HG03039 (cell line): Measurements from ENCODE around the gene PRELP.
"Not testable (repeated sequence)": the region's sequence is repeated elsewhere in the genome, so short reads cannot be mapped to it uniquely, and the experiment has no call there.

Experiments
- ATAC-seq: cut with Tn5 transposase; IDR thresholded peaks from one replicate; pipeline ENCODE4 v1.9.1; 2021; ENCODE audit warnings: mild to moderate bottlenecking, moderate library complexity; ENCODE audit not compliant: unreplicated experiment

Gene PRELP

DNA sequence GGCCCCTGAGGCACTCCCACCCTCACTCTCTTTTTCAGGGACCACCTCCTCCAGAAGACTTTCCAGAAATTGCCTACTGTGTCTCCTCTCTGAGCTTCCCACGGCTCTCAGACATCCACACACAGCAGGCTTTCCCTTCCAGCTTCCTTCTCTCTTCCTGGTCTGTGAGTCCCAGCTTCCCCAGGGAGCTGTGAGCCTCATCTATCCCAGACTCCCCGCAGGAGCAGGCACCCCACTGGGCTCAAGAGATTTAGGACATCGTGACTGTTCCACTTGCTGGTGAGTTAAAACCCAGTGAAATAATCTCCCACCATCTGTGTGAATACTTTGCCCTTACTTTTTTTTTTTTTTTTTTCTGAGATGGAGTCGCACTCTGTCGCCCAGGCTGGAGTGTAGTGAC is 22.0 kb upstream of the PRELP start:
- ATAC-seq: no peak

DNA sequence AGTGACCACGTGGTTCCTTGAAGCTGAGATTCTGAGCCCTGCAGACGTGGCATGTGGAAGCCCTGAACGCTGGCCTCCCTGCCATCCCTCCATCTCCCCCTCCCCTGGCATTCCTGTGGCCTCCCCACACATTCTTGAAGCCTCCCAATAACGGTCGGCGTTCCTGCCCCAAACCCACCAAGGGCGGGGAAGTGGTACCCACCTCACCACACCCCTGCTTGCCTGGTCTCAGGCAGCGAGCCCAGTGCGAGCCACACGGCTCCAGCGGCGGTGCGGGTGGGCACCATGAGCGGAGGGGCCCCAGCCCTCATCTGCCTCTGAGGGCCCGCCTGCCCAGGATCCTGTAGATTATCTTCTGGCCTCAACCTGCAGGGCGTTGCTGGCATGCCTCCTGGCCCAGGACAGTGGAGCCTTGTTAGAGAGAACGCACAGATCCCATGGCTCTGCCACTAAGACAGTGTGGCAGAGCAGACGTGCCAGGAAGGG is 20.6 kb upstream of the PRELP start:
- no peak for ATAC-seq

- ATAC-seq: no peak
Observed at GRCh38 chr1:203455706-203456105, 19.9 kb upstream of the PRELP start.

DNA sequence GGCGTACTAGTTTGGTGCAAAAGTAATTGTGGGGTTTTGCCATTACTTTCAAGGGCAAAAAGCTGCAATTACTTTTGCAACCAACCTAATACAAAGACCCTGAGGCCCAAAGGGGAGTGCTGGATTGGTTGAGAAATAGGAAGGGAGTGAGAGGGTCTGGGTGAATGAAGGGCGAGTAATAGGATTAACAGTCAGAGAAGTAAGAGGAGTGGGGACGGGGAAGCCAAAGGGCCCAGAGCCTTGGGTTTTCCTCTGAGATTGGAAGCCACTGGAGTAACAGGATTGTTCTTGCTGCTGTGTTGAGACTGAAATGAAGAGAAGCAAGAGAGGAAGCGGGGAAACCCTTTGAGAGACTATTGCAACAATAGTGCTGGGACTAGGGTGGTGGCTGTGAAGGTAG is 19.0 kb upstream of the PRELP start:
- ATAC-seq: no peak

GRCh38 chr1:203458078-203458477 is 17.5 kb upstream of the PRELP start:
- ATAC-seq: no peak

GRCh38 chr1:203459671-203460201 is 15.9 kb upstream of the PRELP start:
- no peak for ATAC-seq

DNA sequence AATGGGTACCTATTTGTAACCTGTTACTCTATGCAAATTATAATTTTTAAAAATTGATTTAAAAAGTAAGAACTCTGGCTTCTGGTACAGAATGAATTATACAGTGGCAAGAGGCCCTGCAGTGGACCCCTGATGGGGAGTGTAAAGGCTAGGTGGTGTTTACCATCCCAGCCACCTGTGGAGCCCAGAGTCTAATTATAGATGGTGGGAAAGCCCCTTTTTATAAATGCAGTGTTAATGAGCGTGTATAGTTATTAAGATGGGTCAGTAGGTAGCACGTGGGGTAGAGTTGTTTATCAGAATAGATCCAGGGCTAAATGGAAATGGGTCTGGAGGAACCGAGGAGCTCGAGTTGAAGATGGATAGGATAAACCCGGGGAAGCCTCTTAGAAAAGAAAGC is 13.9 kb upstream of the PRELP start:
- no peak for ATAC-seq

DNA sequence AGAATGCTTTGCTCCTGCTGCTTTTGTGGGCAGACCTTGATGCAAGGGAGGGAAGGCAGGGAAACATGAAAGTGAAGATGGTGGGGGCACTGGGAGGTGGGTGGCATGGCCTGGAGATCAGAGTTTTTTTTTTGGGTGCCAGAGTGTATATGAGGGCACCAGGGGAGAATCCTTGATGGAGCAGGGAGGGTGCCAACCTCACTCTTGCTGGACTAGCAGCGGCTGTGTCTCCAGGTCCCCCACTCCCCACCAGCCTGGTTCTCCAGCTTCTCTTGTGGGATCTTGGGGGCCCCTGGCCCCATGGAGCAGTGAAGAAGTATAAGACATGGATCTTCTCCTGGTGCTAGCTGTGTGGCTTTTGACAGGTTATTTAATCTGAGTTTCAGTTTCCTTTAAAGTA is 13.5 kb upstream of the PRELP start:
- ATAC-seq: no peak

- no peak for ATAC-seq
Observed at GRCh38 chr1:203462878-203463277, 12.7 kb upstream of the PRELP start.

DNA sequence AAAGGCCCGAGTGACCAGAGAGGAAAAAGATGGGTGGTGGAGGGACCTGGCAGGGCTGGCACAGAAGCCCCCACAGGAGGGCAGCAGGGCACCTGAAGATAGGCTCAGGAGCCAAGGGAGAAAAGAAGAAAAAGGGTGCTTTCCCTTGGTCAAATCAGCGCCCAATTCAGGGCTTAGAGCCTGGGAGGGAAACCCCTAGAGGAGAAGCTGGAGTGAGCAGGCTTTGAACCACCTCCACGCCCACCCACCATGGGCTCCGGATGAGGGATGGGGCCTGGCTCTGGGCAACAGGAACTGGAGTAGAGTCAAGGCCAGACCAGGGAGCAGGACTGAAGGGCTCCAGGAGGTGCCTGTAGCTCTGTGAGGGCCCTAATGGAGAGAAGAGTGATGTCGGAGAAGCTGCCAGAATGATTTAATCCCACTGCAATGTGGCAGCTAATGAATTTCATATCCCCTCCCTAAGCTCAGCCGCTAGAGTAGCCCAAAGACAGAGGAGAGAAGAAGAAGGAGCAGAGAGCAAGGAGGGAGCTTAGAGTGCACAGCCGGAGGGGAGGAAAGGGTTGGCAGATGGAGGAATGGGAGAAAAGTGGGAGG is 12.0 kb upstream of the PRELP start:
- no peak for ATAC-seq

GRCh38 chr1:203464226-203464625 is 11.4 kb upstream of the PRELP start:
- no peak for ATAC-seq

GRCh38 chr1:203464743-203465142 is 10.9 kb upstream of the PRELP start:
- ATAC-seq: no peak

DNA sequence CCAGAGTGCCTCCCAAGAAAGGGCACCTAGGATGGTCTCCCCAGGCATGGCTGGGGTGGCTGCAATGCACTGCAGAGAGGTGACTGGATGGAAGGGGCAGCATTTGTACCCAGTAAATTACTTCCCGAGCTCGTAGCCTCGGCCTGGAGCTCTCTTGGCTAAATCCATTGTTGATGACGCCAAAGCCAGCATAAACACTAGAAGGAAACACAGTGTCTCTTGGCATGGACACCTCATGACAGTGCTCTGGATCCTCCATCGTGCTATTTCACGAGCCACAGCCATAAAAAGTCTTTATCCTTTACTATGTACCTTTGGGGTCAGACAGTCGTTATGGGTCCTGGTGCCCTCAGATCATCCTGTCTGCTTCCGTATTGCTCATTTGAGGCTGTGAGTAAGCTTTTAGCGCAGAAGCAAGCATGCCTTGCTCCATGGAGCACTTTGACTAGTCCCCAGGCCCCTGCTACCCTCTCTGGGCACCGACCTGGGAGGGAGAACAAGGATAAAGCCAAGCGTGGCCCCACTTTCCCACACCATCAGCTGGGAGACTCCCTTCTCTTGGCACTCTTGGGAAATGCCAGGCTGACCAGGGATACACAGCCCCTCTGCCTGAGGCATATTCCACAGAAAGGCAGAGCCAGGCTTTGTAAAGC is 10.3 kb upstream of the PRELP start:
- no peak for ATAC-seq

DNA sequence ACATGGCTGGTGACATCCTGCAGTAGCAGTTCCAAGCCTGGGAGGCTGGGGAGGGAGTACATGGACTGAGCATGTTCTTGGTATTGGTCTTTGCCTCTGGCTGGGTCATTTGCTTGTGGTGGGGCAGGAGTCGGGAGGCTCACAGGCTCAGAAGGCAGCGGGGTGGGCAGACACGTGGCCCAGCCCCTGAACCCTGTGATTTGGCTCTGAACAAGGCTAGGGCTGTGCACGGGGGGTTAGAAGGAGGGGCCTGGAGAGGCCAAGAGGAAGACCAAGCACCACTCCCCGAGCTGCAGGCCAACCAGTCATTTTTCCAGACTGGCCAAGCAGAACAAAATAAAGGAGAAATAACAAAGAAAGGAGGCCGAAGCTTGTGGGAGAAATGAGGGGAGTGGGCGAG is 9.7 kb upstream of the PRELP start:
- ATAC-seq: no peak

- not testable (repeated sequence) for ATAC-seq
Observed at GRCh38 chr1:203466906-203467549, 8.6 kb upstream of the PRELP start.

DNA sequence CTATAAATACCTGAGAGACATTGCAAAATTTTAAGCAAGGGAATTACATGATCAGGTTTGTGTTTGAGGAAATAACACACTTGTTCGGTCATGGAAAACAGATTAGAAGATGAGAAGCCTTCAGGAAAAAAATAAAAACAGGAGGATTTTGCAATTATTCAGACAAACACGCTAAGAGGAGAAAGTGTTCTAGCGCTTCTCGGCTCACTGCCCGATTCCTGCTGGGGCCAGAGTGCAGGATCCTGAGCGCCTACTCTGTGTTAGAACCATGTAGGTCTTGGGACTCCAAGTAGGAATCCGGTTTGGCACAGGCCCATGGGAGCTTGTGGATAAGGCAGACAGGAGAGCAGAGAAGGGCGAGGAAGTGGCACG is 8.1 kb upstream of the PRELP start:
- ATAC-seq: no peak

DNA sequence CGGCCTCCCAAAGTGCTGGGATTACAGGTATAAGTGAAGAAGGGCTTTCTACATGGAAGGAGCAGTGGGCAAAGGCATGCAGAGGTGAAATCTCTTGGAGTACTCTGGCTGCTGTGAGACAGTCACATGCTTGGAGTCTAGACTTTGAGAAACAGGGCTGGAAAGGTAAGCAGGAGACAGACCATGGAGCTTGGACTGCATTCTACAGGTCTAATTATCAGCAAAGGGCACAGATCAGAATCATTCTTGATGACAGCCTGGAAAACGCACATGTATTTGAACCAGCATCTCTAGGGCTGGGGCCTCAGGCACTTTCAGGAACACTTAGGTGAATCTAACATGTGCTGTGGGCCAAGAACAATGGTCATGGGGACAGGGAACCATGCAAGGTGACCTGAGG is 7.3 kb upstream of the PRELP start:
- no peak for ATAC-seq

GRCh38 chr1:203470240-203470639 is 5.4 kb upstream of the PRELP start:
- ATAC-seq: no peak

DNA sequence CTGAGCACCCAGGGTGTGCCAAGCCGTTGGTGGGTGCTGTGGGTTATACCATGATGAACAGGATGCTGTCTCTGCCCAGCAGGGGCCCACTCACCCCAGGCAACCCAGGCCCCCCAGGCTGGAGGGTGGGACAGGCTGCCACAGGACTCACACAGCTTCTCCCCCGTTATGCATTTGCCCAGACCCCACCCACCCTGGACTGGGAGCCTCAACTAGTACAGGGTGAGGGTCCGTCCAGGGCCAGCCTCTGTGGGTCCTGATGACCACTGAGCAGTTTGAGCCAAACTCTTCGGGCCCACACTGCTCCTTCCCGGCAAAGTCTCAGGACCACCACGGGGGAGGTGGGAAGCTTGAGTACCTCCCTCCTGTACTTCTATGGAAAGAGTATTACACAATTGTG is 3.8 kb upstream of the PRELP start:
- ATAC-seq: no peak

- ATAC-seq: no peak
Observed at GRCh38 chr1:203473281-203473680, 2.3 kb upstream of the PRELP start.

GRCh38 chr1:203473781-203474305 is 1.8 kb upstream of the PRELP start:
- ATAC-seq: no peak

DNA sequence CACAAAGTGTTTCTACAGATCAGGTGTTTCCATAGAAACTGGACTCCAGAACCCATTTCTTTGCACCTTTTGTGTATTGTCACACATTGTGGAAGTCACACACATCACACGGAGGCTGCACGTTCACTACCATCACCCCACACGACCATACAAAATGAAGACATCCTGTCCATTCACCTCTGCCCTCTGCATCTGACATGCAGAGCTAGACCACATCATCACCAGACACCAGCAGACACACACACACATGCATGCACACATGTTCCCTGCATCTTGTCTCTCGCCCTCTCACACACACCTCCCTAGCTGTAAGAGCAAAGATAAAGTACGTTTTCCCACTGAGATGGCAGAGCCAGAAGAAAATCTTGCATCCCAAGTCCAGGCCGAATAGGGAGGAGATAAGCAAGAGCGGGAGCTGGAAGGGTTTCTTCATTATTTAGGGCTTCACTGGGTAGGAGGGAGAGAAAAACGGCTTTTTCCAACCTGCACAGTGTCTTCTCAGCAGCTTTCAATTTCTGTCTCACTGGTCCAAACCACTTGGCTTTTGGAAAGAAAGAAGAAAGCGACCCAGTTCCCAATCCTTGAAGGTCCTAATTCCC is 709 bp downstream of the PRELP start:
- ATAC-seq: no peak
